OCI-LY7 (cell line): ENCODE data around the gene LRRC52. TPM values are rescaled to one million over a fixed set of nuclear protein-coding genes. Genes with fewer than 3 reads are reported as not detected.

Experiments used
- BruUV-seq: library from RNA; stranded (reverse); fragments of 400-500 nt; replicated peaks from 2 replicates; lab custom pipeline; 2021; lab: Mats Ljungman, UMichigan
- CTCF ChIA-PET: fragments of 300-600 bp; sonication (Branson Sonifier 250); formaldehyde crosslinking; loops from one replicate; lab custom pipeline; 2022; ENCODE audit warnings: antibody characterized with exemption; ENCODE audit not compliant: unreplicated experiment; lab: Charles Lee
- POLR2A ChIA-PET: fragments of 300-600 bp; sonication (Branson Sonifier 250); formaldehyde crosslinking; loops from one replicate; lab custom pipeline; 2022; ENCODE audit warnings: antibody characterized with exemption; lab: Charles Lee
- DNase-seq: peaks from one replicate; pipeline ENCODE4 v3.0.0-alpha.2; 2015; ENCODE audit warnings: low spot score
- H2AFZ ChIP-seq: fragments of 200-600 bp; sonication (generic), shearing (Covaris generic); 2 replicates; pipeline ENCODE4 v1.6.1; 2014; ENCODE audit warnings: mild to moderate bottlenecking, antibody characterized with exemption, low read length, moderate library complexity
- H3K27ac ChIP-seq: fragments of 200-600 bp; sonication (generic); 2 replicates; pipeline ENCODE4 v1.5.1; 2014; ENCODE audit warnings: mixed run types, low read depth, mild to moderate bottlenecking, moderate library complexity, low read length, inconsistent platforms; ENCODE audit not compliant: poor library complexity, severe bottlenecking
- H3K36me3 ChIP-seq: fragments of 200-600 bp; sonication (generic); 2 replicates; pipeline ENCODE4 v1.6.1; 2014; ENCODE audit warnings: mild to moderate bottlenecking, antibody characterized with exemption, low read length, moderate library complexity, mixed read lengths; ENCODE audit not compliant: insufficient read depth
- H3K4me1 ChIP-seq: fragments of 200-600 bp; sonication (generic); 2 replicates; pipeline ENCODE4 v1.5.1; 2014; ENCODE audit warnings: mild to moderate bottlenecking, low read length; ENCODE audit not compliant: insufficient read depth, poor library complexity, severe bottlenecking
- H3K4me2 ChIP-seq: fragments of 200-600 bp; sonication (generic); 2 replicates; pipeline ENCODE4 v1.6.1; 2014; ENCODE audit warnings: mild to moderate bottlenecking, low read length
- H3K4me3 ChIP-seq: fragments of 200-600 bp; sonication (generic); 2 replicates; pipeline ENCODE4 v1.5.1; 2014; ENCODE audit warnings: mild to moderate bottlenecking, low read depth, low read length; ENCODE audit not compliant: poor library complexity, severe bottlenecking
- H3K79me2 ChIP-seq: fragments of 200-600 bp; sonication (generic); 2 replicates; pipeline ENCODE4 v1.6.1; 2016; ENCODE audit warnings: low read depth, mild to moderate bottlenecking, low read length, moderate library complexity, mixed read lengths; ENCODE audit not compliant: insufficient read depth
- H3K9me2 ChIP-seq: fragments of 200-600 bp; sonication (generic); 2 replicates; pipeline ENCODE4 v1.6.1; 2016; ENCODE audit warnings: mild to moderate bottlenecking, low read length, mixed read lengths; ENCODE audit not compliant: insufficient read depth
- H3K9me3 ChIP-seq: fragments of 200-600 bp; sonication (generic); 2 replicates; pipeline ENCODE4 v1.6.1; 2014; ENCODE audit warnings: mild to moderate bottlenecking, mixed run types, low read length, mixed read lengths
- H4K20me1 ChIP-seq: fragments of 200-600 bp; sonication (generic); 2 replicates; pipeline ENCODE4 v1.6.1; 2014; ENCODE audit warnings: mild to moderate bottlenecking, antibody characterized with exemption, low read length, moderate library complexity, mixed read lengths; ENCODE audit not compliant: insufficient read depth
- EZH2phosphoT487 ChIP-seq: fragments of 200-600 bp; sonication (generic); IDR thresholded peaks from 2 replicates; pipeline ENCODE4 v1.6.1; 2018; ENCODE audit warnings: low read depth, borderline replicate concordance, mild to moderate bottlenecking, mixed run types, antibody characterized with exemption, low read length, moderate library complexity, mixed read lengths
- intact Hi-C: fragments of 100-400 bp; cut with micrococcal nuclease; formaldehyde crosslinking; loops from one replicate; pipeline ENCODE4 v1.10.0; 2022; ENCODE audit not compliant: unreplicated experiment
- total RNA-seq, 2 experiments: library from RNA; depleted of rRNA in 1 of 2; stranded (reverse); fragments of >200 nt in 1 of 2; shearing (Covaris generic) in 1 of 2; gene quantifications; 2 replicates each; pipeline ENCODE4 v1.2.3, GENCODE V29; 2014 to 2022
- TF ChIP-seq, protein P1 (sequence below): fragments of 200-600 bp; sonication (generic); conservative IDR thresholded peaks from 2 replicates; pipeline ENCODE4 v1.5.1; 2014; ENCODE audit warnings: mild to moderate bottlenecking, antibody characterized with exemption, low read length, moderate library complexity, mixed read lengths

LRRC52 gene
- total RNA-seq, 2 experiments from 2014 or later: not detected

DNA sequence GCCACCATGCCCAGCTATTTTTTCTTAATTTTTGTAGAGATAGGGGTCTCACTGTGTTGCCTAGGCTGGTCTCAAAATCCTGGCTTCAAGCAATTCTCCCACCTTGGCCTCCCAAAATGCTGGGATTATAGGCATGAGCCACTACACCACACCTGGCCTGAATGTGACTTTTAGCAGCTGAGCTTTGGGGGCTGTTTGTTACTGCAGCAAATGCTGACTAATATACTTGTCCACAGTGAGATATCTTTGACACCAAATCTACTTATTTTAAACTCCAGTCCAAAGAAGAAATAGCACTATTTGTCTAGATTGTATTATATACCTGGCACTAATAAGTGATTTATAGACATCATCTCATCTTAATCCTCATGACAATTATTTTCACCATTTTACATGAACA is 30.5 kb downstream of the LRRC52 start:
- no TSS peak for BruUV-seq
- no peaks in the 10 kb centered on the region for H3K9me2 ChIP-seq
- no peak for TF ChIP-seq EZH2phosphoT487
- TF ChIP-seq, protein P1, sequence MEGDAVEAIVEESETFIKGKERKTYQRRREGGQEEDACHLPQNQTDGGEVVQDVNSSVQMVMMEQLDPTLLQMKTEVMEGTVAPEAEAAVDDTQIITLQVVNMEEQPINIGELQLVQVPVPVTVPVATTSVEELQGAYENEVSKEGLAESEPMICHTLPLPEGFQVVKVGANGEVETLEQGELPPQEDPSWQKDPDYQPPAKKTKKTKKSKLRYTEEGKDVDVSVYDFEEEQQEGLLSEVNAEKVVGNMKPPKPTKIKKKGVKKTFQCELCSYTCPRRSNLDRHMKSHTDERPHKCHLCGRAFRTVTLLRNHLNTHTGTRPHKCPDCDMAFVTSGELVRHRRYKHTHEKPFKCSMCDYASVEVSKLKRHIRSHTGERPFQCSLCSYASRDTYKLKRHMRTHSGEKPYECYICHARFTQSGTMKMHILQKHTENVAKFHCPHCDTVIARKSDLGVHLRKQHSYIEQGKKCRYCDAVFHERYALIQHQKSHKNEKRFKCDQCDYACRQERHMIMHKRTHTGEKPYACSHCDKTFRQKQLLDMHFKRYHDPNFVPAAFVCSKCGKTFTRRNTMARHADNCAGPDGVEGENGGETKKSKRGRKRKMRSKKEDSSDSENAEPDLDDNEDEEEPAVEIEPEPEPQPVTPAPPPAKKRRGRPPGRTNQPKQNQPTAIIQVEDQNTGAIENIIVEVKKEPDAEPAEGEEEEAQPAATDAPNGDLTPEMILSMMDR: no peak
- no peak overlapping the region for H2AFZ ChIP-seq
- no peak overlapping the region for H3K4me2 ChIP-seq
- intact Hi-C loops: no loop called here
- no peaks in the 10 kb centered on the region for H4K20me1 ChIP-seq
- no peaks in the 10 kb centered on the region for H3K4me1 ChIP-seq
- CTCF ChIA-PET: no interaction called here
- H3K27ac ChIP-seq: no peak overlapping the region
- H3K9me3 ChIP-seq: no peaks in the 10 kb centered on the region
- H3K36me3 ChIP-seq: no peaks in the 10 kb centered on the region
- POLR2A ChIA-PET: interaction anchor here (0.7 to 2.1 kb wide), 4 partner anchors 9 to 22 kb away, joined by 3 to 5 read pairs (median 4); no protein-coding TSS in a partner anchor
- DNase-seq: no peak
- no peaks in the 10 kb centered on the region for H3K79me2 ChIP-seq
- H3K4me3 ChIP-seq: no peak overlapping the region

DNA sequence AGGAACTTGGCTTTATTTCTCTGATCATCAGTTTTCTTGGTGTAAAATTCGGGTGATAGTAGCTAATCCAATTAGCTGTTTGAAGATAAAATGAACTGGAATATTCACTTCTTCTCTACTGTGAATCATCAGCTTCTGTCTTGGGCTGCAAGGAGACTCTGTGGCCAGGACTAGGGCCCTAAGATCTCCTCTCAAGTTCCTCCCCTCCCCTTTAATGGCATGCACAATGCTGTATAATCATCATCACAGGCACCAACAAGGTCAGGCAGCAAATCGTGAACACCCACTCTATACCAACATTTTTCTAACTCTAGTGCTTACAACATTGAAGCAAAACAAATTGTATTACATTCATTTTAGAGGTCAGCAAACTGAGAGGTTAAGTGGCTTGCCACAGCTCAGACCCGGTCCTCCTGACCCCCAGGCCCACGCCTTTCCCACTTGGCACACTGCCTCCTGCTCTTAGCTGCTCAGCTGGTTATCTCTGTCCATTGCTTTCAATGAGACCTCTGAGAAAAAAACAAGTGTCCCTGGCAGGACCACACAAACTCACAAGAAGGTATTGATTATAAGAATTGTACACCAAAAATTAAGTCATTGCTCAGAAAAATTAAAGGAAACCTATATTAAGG is 31.8 kb downstream of the LRRC52 start:
- no peaks in the 10 kb centered on the region for H3K4me1 ChIP-seq
- no peak overlapping the region for H3K4me3 ChIP-seq
- no peak overlapping the region for H2AFZ ChIP-seq
- H3K4me2 ChIP-seq: no peak overlapping the region
- intact Hi-C loops: no loop called here
- no peaks in the 10 kb centered on the region for H3K9me3 ChIP-seq
- TF ChIP-seq, protein P1: no peak
- TF ChIP-seq EZH2phosphoT487: no peak
- DNase-seq: no peak
- no peaks in the 10 kb centered on the region for H3K36me3 ChIP-seq
- H3K27ac ChIP-seq: no peak overlapping the region
- BruUV-seq: no TSS peak
- no peaks in the 10 kb centered on the region for H4K20me1 ChIP-seq
- no peaks in the 10 kb centered on the region for H3K79me2 ChIP-seq
- POLR2A ChIA-PET: interaction anchor here (1.5 to 2.1 kb wide), 2 partner anchors 8 to 23 kb away, joined by 4 to 5 read pairs; no protein-coding TSS in a partner anchor
- CTCF ChIA-PET: no interaction called here
- no peaks in the 10 kb centered on the region for H3K9me2 ChIP-seq

DNA sequence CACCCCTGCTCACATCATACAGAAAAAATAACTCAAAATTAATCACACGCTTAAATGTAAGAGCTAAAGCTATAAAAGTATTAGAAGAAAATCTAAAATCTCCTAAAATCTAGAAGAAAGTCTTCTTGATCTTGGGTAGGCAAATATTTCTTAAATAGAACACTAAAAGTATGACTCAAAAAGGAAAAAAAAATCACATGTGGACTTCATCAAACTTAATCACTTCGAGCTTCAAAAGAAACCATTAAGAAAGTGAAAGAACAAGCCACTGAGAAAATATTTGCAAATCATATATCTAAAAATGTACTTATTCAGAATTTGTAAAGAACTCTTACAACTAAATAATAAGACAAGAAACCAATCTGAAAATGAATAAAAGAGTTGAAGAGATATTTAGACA is 32.7 kb downstream of the LRRC52 start:
- Histone ChIP-seq H3K9me3 (no peaks in the 10 kb centered on the region), H3K4me1 (no peaks in the 10 kb centered on the region), H3K36me3 (no peaks in the 10 kb centered on the region), H3K27ac (no peak overlapping the region), H3K4me3 (no peak overlapping the region), H3K9me2 (no peaks in the 10 kb centered on the region), H3K79me2 (no peaks in the 10 kb centered on the region), H2AFZ (no peak overlapping the region), H3K4me2 (no peak overlapping the region), H4K20me1 (no peaks in the 10 kb centered on the region)
- POLR2A ChIA-PET: interaction anchor here (0.7 to 2.1 kb wide), 4 partner anchors 7 to 662 kb away, joined by 3 to 5 read pairs (median 3); no protein-coding TSS in a partner anchor
- no TSS peak for BruUV-seq
- intact Hi-C loops: no loop called here
- DNase-seq: no peak
- CTCF ChIA-PET: no interaction called here
- TF ChIP-seq, protein P1: no peak
- no peak for TF ChIP-seq EZH2phosphoT487
